Measurements from ENCODE around the gene MUC21.
"Not testable (repeated sequence)": the region's sequence is repeated elsewhere in the genome, so short reads cannot be mapped to it uniquely, and the experiment has no call there.

The MUC21 gene

GRCh38 chr6:30964075-30964474 lies 19.4 kb upstream of the MUC21 start:
- no peak for DNase-seq (ENCODE audit: low read depth)
- no peak overlapping the region for H3K4me3 ChIP-seq (replicated peaks; ENCODE audit: low read depth, low read length)
- TF ChIP-seq, protein P1, sequence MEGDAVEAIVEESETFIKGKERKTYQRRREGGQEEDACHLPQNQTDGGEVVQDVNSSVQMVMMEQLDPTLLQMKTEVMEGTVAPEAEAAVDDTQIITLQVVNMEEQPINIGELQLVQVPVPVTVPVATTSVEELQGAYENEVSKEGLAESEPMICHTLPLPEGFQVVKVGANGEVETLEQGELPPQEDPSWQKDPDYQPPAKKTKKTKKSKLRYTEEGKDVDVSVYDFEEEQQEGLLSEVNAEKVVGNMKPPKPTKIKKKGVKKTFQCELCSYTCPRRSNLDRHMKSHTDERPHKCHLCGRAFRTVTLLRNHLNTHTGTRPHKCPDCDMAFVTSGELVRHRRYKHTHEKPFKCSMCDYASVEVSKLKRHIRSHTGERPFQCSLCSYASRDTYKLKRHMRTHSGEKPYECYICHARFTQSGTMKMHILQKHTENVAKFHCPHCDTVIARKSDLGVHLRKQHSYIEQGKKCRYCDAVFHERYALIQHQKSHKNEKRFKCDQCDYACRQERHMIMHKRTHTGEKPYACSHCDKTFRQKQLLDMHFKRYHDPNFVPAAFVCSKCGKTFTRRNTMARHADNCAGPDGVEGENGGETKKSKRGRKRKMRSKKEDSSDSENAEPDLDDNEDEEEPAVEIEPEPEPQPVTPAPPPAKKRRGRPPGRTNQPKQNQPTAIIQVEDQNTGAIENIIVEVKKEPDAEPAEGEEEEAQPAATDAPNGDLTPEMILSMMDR (IDR thresholded peaks at IDR 0.05; ENCODE audit: low read length, missing control alignments): no peak

DNA sequence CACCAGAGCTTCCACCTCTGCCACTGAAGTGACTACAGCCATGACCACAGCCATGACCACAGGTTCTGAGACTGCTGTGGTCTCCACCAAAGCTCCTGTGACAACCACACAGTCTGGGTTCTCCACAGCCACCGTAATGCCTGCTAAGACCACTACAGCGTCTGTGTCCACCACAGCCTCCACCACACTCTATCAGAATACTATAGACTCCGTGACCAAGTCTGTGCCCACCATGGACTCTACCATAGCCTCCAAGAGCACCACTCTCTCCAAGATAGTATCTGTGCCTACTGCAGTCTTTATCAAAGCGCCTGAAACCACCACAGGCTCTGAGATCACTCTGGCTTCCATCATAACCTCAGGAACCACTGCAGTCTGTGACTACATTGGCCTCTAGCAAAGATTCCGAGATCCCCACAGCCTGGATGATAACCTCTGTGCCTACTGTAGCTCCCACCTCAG lies 18.3 kb upstream of the MUC21 start:
- no peak overlapping the region for H3K4me3 ChIP-seq (replicated peaks; ENCODE audit: low read depth, low read length)
- DNase-seq (ENCODE audit: low read depth): no peak
- TF ChIP-seq, protein P1 (IDR thresholded peaks at IDR 0.05; ENCODE audit: low read length, missing control alignments): no peak

- no peak overlapping the region for H3K4me3 ChIP-seq (replicated peaks; ENCODE audit: low read depth, low read length)
- DNase-seq (ENCODE audit: low read depth): no peak
- TF ChIP-seq, protein P1 (IDR thresholded peaks at IDR 0.05; ENCODE audit: low read length, missing control alignments): no peak
Observed at GRCh38 chr6:30966154-30966553, 17.4 kb upstream of the MUC21 start.

GRCh38 chr6:30969171-30969570 lies 14.3 kb upstream of the MUC21 start:
- not testable (repeated sequence) for DNase-seq (ENCODE audit: low read depth); H3K4me3 ChIP-seq (replicated peaks; ENCODE audit: low read depth, low read length)

GRCh38 chr6:30970946-30971345 lies 12.6 kb upstream of the MUC21 start:
- TF ChIP-seq, protein P1 (IDR thresholded peaks at IDR 0.05; ENCODE audit: low read length, missing control alignments): no peak
- no peak for DNase-seq (ENCODE audit: low read depth)
- no peak overlapping the region for H3K4me3 ChIP-seq (replicated peaks; ENCODE audit: low read depth, low read length)

DNA sequence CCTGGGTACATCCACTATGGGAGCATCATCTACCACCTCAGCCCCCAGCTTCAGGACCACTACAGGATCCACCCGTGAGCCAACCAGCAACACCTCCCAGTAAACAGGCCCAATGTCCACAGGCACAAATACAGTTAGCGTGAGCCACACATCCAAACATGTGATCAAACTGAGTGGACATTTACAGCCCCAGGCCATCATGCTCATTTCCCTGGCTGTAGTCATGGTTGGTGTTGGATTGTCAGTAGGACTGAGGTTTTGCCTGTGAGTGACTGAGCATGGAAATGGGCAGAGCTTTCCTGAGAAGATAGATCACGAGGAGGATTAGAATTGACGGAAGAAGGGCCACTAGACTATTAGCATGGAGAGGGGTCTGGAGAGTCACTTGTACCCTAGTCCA lies 10.7 kb upstream of the MUC21 start:
- DNase-seq (ENCODE audit: low read depth): no peak
- no peak overlapping the region for H3K4me3 ChIP-seq (replicated peaks; ENCODE audit: low read depth, low read length)
- TF ChIP-seq, protein P1 (IDR thresholded peaks at IDR 0.05; ENCODE audit: low read length, missing control alignments): no peak

DNA sequence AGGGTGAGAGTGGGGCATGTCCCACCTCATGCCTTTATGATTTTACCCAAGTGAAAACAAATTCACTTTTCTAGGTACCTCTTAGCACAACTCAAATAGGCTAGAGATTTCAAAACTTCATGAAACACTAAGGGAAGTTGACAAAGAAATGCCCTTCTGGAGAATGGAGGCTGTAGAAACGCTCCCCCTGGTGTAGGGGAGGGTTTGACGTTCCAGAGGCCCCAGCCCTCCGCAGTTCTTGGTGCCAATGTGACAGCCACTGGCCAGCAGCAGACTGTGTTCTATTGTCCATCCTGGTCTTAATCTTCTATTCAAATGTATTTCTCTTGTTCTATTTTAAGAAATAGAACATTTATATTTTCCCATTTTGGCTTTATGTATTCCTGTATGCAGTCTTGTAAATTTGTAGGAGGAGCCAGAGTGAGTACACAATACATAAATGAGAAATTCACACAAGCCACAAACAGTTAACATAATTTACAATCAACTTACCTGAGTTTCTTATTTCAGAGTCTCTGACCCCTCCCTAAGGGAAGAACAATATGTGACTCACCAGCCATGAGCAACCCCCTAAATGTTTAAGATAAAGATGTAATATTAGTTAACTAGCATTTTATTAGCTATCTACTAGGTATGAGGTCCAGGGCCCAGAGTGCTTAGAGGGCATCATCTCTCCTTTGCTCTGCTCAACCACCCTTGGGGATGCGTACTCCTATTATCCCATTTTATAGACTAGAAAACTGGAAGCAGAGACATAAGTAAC lies 8.8 kb upstream of the MUC21 start:
- TF ChIP-seq, protein P1 (IDR thresholded peaks at IDR 0.05; ENCODE audit: low read length, missing control alignments): no peak
- no peak for DNase-seq (ENCODE audit: low read depth)
- no peak overlapping the region for H3K4me3 ChIP-seq (replicated peaks; ENCODE audit: low read depth, low read length)

All from fibroblast of pulmonary artery (primary cell).